ENCODE data around the gene KSR1.

The KSR1 gene

DNA sequence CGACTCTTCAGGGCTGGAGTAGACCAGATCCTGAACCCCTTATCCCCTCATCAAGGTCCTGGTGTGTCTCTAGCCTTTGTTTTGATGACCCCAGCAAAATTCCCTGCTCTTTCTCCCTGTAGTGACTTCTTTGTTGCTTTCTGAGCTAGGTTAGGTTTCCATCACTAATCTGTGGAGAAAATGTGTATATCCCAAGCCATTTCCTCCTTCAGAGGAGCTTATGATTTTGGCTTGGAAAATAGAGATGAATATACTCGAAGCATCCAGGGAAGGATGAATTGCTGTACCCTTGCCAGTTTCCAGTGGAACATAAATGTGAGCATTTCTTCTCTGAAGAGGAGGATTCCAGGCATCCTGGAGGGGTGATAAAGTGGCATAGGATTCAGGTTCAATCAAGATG lies 55.8 kb downstream of the KSR1 start:
- in situ Hi-C loops (cut with MboI; ENCODE audit: low sequenced_read_pairs), result no loop called here

DNA sequence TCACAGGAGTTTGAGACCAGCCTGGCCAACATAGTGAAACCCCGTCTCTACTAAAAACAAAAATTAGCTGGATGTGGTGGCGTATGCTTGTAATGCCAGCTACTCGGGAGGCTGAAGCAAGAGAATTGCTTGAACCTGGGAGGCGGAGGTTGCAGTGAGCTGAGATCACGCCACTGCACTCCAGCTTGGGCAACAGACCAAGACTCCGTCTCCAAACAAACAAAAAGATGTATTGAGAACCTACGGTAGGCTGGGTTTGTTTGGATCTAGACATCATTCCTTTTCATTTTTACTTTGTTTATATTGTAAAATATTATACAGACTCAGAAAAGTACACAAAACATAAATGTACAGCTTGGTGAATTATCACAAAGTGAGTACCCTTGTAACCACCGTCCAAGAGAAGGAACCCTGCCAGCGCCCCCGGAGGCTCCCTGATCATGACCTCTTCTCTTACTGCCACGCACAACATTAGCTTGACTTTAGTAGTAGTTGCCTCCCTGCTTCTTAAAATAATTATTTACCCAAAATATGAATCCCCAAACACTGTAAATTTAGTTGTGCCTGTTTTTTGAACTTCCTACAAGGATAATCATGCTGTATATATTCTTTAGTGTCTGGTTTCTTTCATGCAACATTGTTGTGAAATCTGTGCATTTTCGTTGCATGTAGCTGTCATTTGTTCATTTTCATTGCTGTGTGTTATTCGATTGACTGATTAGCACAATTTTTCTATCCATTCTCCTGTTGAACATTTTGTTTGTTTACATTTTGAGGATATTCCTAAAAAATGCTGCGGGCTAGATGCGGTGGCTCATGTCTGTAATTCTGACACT lies 56.5 kb downstream of the KSR1 start:
- in situ Hi-C loops (cut with MboI; ENCODE audit: low sequenced_read_pairs), result no loop called here

GRCh38 chr17:27513849-27514248 lies 57.6 kb downstream of the KSR1 start:
- in situ Hi-C loops (cut with MboI; ENCODE audit: low sequenced_read_pairs), result no loop called here

- in situ Hi-C loops (cut with MboI; ENCODE audit: low sequenced_read_pairs), result no loop called here
These were observed 58.6 kb downstream of the KSR1 start for GRCh38 chr17:27514595-27515413.

DNA sequence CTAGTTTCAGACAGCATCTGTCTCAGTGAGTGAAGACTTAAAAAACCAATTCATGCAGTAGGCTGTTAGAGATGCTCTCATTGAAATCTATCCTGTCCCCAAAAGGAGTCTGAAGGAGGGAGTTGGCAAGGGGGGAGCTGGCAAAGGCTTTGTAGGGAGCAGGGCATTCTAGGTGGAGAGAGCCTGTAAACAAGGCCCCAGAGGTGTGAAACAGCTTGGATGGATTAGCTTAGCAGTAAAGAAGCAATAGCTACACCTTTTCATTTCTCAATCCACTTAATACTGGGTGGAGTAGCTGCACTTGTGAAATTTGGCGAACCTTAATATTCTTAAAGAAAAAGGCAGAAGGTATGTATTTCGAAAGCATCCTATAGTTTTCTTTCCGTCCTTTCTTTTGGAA lies 61.8 kb downstream of the KSR1 start:
- in situ Hi-C loops (cut with MboI; ENCODE audit: low sequenced_read_pairs), result no loop called here

- in situ Hi-C loops (cut with MboI; ENCODE audit: low sequenced_read_pairs), result no loop called here
These were observed 62.6 kb downstream of the KSR1 start for GRCh38 chr17:27518545-27519521.

GRCh38 chr17:27519550-27519949 lies 63.3 kb downstream of the KSR1 start:
- in situ Hi-C loops (cut with MboI; ENCODE audit: low sequenced_read_pairs), result no loop called here

GRCh38 chr17:27520491-27521185 lies 64.4 kb downstream of the KSR1 start:
- in situ Hi-C loops (cut with MboI; ENCODE audit: low sequenced_read_pairs), result no loop called here

DNA sequence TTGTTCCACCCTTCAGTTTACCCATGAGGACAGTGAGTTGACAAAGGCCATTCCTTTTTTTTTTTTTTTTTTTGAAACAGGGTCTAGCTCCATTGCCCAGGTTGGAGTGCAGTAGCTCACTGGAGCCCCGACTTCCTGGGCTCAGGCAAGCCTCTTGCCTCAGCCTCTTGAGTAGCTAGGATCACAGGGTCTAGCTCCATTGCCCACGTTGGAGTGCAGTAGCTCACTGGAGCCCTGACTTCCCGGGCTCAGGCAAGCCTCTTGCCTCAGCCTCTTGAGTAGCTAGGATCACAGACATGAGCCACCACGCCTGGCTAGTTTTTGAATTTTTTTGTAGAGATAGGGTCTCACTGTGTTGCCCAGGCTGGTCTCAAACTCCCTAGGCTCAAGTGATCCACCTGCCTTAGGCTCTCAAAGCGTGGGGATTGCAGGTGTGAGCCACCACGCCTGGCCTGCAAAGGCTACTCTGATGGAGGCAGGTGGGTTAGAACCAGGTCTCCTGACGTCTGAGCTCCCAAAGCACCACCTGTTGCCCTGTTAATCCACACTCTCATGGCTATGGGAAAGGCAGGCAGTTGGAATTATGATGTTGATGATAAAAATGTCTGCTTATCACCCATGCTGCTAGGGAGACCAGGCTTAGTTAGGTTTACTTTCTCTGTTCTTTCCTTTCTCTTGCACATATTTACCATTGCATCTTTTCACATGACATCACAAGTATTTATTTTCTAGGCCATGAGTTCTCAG lies 65.2 kb downstream of the KSR1 start:
- in situ Hi-C loops (cut with MboI; ENCODE audit: low sequenced_read_pairs), result no loop called here

GRCh38 chr17:27522028-27522635 lies 65.9 kb downstream of the KSR1 start:
- in situ Hi-C loops (cut with MboI; ENCODE audit: low sequenced_read_pairs), result no loop called here

GRCh38 chr17:27523712-27524111 lies 67.5 kb downstream of the KSR1 start:
- in situ Hi-C loops (cut with MboI; ENCODE audit: low sequenced_read_pairs), result no loop called here

- in situ Hi-C loops (cut with MboI; ENCODE audit: low sequenced_read_pairs), result no loop called here
These were observed 68.3 kb downstream of the KSR1 start for GRCh38 chr17:27524594-27524993.

- in situ Hi-C loops (cut with MboI; ENCODE audit: low sequenced_read_pairs), result no loop called here
These were observed 69.1 kb downstream of the KSR1 start for GRCh38 chr17:27525316-27525715.

DNA sequence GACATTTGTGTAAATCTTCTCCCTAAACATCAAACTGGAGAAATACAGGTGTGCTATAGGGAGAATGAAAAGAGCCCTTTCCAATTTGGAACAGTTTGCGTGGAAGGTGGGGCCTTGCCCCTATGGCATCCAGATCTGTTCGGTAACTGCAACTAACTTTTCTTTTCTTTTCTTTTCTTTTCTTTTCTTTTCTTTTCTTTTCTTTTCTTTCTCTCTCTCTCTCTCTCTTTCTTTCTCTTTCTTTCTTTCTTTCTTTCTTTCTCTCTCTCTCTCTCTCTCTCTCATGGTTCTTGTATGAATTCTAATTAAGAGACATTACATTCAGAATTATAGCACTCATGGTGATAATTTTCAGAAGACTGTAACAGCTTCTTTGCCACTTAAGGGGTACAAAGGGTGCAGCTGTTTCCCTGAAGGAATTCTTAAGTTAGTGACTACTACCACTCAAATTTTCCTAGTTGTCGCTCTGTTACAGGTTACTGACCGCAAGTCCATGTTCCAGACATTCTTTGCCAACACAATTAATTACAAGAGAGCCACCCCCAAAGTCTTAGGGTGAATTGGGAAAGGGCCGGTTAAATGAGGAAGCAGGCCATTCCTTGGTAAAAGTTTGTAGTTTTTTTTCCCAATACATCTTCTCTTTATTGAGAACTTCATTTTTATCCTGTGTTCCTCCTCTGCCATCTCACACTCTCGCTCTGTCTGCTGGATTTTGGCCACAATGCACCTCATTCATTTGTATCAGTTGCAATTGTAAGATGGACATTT lies 69.8 kb downstream of the KSR1 start:
- in situ Hi-C loops (cut with MboI; ENCODE audit: low sequenced_read_pairs), result no loop called here

DNA sequence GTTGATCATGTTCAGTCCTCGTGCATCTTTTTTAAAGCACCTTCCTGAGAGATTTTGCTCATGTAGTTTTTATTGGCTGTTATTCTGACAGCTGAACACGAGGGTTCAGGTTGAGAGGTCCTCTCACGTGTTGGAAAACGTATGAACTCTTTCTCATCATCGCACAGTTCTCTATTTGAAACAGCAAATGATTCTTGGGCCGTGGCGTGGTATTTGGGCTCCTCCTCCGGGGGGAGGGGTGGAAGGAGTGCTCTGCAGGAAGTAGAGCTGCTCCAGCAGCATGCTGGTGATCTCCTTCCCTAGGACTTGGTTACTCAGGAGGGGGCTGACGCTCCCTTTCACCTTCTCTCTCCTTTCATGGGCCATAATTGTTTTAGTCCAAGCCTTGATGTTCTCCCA lies 70.4 kb downstream of the KSR1 start:
- in situ Hi-C loops (cut with MboI; ENCODE audit: low sequenced_read_pairs), result no loop called here

DNA sequence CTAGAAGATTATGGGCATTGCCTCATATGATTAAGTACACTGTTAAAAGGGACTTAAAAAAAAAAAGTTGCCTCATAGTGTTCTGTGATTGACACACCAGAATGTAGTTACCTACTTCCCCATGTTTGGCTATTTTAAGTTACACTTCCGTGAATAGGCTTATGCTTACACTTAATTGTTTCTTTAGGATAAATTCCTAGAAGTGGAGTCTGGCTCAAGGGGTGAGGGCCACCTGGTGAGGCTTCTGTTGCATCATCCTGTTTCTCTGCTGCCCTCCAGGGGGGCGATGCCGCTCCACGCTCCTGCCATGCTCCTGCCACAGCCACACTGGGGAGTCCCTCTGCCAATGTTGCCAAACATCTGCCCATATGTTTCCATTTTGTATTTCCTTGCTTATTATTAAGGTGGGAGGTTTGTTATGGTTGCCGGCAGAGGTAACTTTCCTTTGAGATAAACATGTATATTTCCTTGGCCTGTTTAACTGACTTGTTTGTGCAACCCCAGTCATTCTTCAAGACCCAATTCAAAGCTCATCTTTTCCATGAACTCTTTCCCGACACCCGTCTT lies 73.1 kb downstream of the KSR1 start:
- in situ Hi-C loops (cut with MboI; ENCODE audit: low sequenced_read_pairs), result no loop called here

GRCh38 chr17:27530764-27531391 lies 74.6 kb downstream of the KSR1 start:
- in situ Hi-C loops (cut with MboI; ENCODE audit: low sequenced_read_pairs), result loop anchor here (10.0 kb wide), 1 partner anchor 54 kb away; no protein-coding TSS in a partner anchor
